AG08395 (cell line): ENCODE results near the gene CSAD.

Experiments used
- DNase-seq: peaks from one replicate; pipeline ENCODE4 v3.0.0; 2012; ENCODE audit warnings: mixed read lengths, low spot score

The CSAD gene

GRCh38 chr12:53180220-53180930, at the start of gene CSAD, which contains the start of gene ZNF740:
Gene CSAD, minus strand, starts transcription at chr12:53180925. Its CDS starts 7,455 bp downstream, at chr12:53173470.
Gene ZNF740, plus strand, starts transcription at chr12:53180722. Its CDS starts 1,262 bp downstream, at chr12:53181984.
- DNase-seq: peak; percentile 99

GRCh38 chr12:53230108-53230845, 49.6 kb upstream of the CSAD start:
- no peak for DNase-seq

DNA sequence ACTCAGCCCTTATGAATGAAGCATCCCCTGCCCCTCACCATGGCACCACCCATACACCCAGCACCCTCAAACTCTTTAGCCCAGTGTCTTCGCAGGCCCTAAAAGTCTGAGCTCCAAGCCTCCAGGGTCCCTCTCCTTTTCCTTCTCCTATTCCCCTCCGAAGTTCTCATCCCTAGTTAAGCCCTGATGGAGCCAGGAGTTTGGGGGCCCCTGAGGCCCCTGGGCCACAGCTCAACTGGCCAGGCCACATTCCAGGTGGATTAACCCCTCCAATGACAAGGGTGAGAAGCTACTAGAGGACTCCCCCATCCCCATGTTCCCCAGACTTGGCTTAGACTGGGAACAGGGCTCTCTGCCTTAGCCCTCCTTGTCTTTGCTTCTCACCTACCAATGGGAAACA, 48.7 kb upstream of the CSAD start:
- no peak for DNase-seq

DNA sequence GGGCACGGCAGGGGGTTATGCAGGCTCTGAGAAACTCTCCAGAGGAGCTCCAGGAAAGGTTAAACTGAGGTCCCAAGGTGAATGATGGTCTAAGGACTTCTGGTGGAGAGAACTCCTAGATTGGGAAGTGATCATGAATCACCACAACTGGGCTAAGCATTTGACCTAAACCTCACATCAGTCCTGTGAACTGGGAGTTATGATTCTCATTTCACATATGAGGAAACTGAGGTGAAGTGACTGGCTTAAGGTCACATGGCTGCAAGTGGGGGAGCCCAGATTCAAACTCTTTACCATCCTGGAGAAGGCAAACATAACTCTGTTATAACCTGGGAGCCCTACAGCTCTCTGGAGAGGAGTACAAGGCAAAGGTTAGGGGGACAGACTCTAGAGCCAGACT, 47.1 kb upstream of the CSAD start:
- DNase-seq: no peak

- DNase-seq: no peak
These were observed 46.6 kb upstream of the CSAD start for GRCh38 chr12:53227341-53227740.

GRCh38 chr12:53226815-53227214, 46.1 kb upstream of the CSAD start:
- no peak for DNase-seq

- no peak for DNase-seq
These were observed 45.1 kb upstream of the CSAD start for GRCh38 chr12:53225635-53226424.

GRCh38 chr12:53224897-53225634, 44.3 kb upstream of the CSAD start:
- peak; percentile 45 for DNase-seq

GRCh38 chr12:53224061-53224896, 43.6 kb upstream of the CSAD start:
- DNase-seq: no peak

DNA sequence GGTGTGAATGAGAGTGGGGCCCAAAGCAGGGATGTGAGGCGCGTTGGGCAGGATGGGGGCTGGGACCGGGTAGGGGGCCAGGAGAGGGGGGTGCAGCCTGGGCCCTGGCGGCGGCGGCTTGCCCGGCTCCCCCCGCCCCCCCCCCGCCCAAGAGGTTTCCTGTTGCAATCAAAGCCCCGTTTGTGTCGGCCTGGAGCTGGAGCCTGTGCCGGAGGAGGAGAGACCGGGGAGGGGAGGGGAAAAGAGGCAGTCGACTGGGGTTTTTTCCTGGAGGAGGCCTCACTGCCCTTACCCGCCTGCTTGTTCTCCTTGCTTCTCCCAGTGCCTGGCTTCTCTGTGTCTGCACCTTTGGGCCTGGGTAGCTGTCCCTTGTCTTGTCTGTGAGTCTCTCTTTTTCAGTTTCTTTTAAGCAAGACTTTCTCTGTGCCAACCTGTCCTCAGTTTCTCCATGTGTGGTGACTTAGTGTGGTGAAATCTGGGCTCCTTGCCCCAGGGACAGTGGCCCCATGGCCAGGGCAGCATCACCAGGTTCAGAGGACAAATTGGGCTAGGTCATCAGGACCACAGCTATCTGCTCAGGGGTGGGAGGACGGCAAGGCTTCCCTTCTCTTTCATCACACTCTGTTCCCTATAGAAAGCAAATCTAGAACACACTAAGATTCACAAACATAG, 42.8 kb upstream of the CSAD start:
- DNase-seq: peak; percentile 46

DNA sequence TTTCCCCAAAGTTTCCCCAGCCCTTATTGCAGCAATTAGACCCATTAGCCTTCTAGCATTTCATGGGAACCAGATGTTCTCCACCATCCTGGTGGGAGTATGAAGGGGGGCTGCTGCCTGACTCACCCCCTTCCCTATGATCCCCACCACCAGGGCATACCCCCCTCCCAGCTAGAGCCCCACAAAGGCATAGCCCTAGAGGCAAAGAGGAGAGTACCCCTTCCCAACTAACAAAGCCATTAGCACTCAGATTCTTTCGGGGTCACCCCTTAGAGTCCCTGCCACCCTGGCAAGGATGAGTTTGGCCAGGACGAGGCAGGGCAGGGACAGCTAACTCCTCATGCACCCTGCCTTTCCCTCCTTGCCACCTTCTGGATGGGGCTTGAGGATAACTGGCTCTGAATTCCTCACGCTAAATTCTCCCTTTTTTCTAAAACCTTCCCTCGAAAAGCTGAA, 42.1 kb upstream of the CSAD start:
- no peak for DNase-seq

DNA sequence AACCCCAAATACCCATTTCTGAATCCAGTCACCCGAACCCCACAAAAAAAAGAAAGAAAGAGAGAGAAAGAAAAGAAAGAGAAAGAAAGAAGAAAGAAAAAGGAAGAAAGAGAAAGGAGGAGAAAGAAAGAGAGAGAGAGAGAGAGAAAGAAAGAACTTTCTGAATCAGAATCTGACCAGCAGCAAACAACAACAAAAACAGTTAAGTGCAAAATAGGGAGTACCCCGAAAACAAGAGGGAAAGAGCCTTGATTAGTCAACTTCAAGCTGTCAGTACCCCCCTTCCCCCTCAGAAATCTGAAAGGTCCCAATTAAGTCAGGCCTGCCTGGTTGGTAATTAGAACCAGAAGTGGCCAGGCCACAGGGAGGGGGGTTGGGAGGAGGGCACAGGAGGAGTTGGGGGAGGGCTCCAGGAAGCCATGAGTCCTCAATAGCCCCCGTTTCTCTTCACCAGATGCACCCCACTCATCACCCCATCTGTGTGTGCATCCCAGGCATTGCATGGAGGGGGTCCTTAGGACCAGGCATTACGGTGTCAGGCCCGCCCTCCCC, 41.5 kb upstream of the CSAD start:
- DNase-seq: no peak

GRCh38 chr12:53221203-53222080, 40.7 kb upstream of the CSAD start:
- peak; percentile 65 for DNase-seq

DNA sequence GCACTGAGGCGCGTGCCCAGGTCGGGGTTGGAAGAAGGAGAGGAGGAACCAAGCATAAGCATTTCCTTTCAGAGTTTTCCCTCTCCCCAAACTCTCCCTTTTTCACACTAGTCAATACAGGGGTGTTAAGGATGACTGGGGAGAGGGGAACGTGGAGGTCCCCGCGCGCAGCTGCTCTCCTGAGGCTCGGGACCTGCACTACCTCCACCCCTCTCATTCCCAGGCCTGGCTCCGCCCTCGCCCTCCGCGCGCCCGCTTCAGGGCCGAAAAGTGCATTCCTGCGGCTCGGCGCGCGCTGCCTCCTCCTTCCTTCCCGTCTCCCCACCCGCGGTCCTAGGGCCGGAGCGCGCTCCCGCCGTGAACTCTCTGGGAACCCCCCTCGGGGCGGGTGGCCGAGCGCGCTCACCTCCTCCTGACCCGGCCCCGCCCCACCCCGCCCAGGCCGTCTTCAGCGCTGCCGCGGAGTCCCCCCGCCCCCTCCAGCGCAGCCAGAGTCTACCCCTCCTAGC, 40.0 kb upstream of the CSAD start:
- DNase-seq: peak; percentile 96

DNA sequence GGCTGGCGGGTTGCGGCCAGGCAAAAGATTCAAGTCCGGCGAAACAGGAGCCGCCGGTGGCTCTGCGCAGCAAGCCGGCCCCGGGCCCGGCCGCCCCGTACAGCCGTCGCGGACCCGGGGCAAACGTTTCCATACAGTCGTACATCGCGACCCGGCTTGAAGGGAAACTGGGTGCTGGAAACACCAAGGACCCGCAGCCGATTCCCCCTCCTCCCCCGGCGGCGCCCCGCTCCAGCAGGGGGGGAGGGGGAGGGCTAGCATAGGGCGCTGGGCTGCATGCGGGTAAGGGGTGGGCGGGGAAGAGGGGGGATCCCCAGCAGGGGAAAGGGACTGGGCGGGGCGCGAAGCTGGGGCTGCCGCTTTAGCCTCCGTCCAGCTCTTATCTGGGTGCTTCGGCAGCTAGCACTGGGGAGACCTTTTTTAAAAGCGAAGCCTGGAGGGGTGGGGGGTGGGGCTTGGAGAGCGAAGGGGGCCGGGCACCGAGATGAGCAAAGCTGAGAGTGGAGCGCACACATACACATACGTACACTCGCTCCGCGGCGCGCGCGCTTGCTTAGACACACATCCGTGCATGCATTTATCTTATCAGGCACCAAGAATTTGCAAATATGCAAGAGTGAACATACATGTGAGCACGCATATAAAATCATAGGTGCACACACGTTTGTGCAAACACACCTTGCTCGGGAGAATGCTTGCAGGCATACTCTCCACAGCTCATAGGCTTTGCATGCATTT, 39.4 kb upstream of the CSAD start:
- DNase-seq: peak; percentile 59

DNA sequence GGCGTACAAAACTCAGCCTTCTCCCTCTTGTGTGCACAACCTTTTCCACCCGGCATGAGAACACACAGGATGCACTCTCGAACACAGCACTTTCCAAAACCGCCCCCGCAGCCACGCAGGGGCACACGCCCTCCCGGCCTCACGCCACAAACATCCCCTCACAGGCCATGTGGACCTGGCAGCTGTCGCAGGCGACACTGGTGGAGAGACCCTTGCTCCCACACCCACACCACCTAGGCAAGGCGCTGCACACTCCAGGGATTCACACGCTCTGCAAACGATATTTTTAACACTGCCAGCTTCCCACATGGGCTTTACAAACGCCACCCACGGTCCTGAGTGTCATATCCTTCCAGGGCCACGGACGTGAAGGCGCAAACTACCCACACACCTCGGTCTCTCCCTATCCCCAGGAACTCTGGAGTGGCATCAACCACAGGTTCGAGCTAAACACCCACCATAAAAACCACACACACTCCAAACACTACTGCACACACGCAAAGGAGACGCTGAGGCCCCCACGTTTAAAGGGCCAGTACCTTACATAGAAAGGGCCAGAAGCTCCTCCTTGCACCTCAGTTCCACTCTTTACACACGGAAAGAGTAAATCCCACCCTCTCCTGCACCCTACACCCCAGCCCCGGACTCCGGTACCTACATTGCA, 38.7 kb upstream of the CSAD start:
- no peak for DNase-seq

GRCh38 chr12:53218551-53219291, 38.0 kb upstream of the CSAD start:
- DNase-seq: no peak
